ENCODE results near the gene MKRN1. TPM values are rescaled to one million over a fixed set of nuclear protein-coding genes. Genes with fewer than 3 reads are reported as not detected.
A peak's percentile ranks its signal among the peaks of the same experiment; 100 is the strongest.
"Not testable (repeated sequence)": the region's sequence is repeated elsewhere in the genome, so short reads cannot be mapped to it uniquely, and the experiment has no call there.

MKRN1 gene
- total RNA-seq, 1 experiment from 2014 or later, result 52.5 TPM

DNA sequence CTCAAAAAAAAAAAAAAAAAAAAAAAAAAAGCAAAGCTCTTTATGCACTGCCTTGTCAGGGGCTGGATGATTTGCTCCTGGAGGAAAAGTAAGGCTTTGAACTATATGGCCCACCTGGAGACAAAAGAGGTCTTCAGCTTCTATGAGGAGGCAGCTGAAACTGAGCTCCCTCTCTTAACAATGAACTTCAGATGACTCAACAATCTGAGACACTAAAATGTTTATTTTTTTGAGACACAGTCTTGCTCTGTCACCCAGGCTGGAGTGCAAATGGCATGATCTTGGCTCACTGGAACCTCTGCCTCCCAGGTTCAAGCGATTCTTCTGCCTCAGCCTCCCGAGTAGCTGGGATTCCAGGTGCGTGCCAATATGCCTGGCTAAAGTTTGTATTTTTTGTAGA lies 38.7 kb downstream of the MKRN1 start:
- DNase-seq (ENCODE audit: low spot score), result no peak

- DNase-seq (ENCODE audit: low spot score), result no peak
Observed at GRCh38 chr7:140439359-140439758, 39.9 kb downstream of the MKRN1 start.

- no peak for DNase-seq (ENCODE audit: low spot score)
Observed at GRCh38 chr7:140435252-140435895, 43.9 kb downstream of the MKRN1 start.

GRCh38 chr7:140433396-140433795 lies 45.9 kb downstream of the MKRN1 start:
- DNase-seq (ENCODE audit: low spot score), result no peak

DNA sequence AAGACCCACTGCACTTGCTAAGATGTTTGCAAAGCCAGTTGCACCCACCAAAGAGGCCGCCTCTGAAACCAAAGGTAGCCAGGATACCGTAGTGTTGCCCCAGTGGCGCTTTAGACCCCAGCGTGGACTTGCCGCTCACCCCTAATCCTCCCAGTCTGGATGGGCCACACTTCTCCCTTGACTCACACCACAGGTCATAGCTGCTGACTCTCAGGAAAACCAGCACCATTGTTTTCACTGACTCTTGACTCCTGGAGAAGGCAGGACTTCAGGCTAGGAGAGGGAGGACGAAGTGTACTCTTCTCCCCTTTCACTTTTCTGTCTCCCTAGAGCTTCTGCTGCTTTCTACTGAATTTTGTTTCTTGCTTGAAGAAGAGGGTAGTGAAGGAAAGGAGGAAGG lies 53.2 kb downstream of the MKRN1 start:
- DNase-seq (ENCODE audit: low spot score), result no peak

GRCh38 chr7:140425718-140426117 lies 53.6 kb downstream of the MKRN1 start:
- DNase-seq (ENCODE audit: low spot score), result no peak

DNA sequence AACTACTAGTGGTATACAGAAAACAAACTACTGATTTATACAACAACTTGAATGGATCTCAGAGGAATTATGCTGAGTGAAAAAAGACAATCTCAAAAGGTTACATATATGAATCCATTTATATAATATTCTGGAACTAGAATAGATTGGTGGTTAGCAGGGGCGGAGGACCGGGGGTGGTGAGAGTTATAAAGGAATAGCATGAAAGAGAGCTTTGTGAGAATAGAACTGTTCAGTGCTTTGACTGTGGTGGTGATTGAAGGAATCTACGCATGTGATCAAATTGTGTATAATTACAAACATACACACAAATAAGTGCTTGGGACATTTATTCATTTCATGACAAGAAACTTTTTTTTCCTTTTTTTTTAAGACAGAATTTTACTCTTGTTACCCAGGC lies 55.8 kb downstream of the MKRN1 start:
- no peak for DNase-seq (ENCODE audit: low spot score)

GRCh38 chr7:140421521-140421920 lies 57.8 kb downstream of the MKRN1 start:
- no peak for DNase-seq (ENCODE audit: low spot score)

- no peak for DNase-seq (ENCODE audit: low spot score)
Observed at GRCh38 chr7:140418653-140419052, 60.7 kb downstream of the MKRN1 start.

DNA sequence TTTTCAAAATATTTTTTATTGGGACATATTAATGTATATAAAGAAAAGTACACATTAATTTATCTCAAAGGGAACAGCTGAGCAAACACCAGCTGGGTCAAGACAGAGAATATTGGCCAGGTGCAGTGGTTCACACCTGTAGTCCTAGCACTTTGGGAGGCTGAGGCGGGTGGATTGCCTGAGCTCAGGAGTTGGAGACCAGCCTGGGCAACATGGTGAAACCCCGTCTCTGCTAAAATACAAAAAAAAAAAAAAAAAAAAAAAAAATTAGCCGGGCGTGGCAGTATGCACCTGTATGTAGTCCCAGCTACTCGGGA lies 61.2 kb downstream of the MKRN1 start:
- DNase-seq (ENCODE audit: low spot score), result not testable (repeated sequence)

DNA sequence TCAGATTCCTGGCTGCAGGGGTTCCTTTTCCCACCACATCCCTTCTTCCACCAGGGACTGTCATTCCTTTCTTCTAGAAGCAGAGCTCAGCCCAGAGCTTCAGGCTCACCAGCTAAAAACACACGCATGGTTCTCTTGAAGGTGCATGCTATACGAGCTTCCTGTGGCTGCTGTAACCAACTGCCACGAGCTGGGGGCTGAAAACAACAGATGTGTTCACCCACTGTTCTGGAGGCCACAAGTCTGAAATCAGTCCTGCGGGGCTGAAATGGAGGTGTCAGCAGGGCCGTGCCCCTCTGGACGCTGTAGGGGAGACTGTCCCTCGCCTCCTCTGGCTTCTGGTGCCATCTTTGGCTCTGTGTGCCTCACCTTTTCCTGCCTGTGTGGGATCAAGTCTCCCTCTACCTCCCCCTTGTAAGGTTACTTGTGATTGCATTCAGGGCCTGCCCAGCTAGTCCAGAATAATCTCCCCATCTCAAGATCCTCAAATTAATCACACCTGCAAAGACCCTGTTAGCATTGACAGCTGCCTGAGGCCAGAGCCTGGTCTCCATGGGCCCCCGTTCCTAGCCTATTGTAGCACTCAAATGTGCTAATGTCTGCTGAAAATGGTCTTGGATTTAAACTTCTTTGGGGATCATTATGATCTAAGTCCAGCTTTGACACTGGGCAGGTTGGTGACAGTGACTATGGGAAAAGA lies 61.7 kb downstream of the MKRN1 start:
- no peak for DNase-seq (ENCODE audit: low spot score)

DNA sequence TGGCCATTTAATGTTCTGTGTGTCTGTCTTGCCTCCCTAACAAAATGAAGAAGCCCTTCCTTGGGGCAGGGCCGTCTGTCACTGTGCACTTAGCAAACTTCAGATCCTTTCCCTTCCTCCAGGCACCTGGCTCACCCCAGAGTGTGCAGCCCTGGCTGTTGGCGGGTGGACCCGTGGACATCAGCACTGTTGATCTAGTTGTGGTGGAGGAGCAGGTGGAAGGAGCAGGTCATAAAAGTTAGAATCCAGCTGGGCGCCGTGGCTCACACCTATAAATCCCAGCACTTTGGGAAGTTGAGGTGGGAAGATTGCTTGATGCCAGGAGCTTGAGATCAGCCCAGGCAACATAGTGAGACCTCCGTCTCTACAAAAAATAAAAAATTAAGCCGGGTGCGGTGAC lies 62.7 kb downstream of the MKRN1 start:
- no peak for DNase-seq (ENCODE audit: low spot score)

DNA sequence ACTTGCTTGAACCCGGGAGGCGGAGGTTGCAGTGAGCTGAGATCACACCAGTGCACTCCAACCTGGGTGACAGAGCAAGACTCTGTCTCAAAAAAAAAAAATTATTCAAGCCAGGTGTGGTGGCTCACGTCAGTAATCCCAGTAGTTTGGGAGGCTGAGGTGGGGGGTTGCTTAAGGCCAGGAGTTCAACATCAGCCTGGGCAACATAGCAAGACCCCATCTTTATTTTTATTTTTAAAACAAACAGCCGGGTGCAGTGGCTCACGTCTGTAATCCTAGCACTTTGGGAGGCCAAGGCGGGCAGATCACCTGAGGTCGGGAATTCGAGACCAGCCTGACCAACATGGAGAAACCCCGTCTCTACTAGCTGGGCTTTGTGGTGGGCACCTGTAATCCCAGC lies 63.5 kb downstream of the MKRN1 start:
- not testable (repeated sequence) for DNase-seq (ENCODE audit: low spot score)

DNA sequence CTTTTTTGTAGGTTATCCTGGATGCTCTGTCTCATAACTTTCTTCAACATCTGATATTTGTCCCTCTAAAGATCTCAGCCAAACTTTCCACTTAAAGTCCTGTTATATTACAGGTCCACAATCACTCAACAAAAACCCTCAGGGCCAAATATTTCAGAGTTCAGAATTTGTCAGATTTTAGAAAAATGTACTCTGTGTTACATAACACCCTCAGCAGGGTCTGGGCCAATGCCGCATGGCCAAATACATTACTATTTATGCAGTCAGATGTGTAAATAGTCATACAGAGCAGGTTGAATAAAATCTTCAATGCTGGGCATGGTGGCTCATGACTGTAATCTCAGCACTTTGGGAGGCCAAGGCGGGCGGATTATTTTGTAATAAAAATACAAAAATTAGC lies 63.9 kb downstream of the MKRN1 start:
- DNase-seq (ENCODE audit: low spot score), result no peak

DNA sequence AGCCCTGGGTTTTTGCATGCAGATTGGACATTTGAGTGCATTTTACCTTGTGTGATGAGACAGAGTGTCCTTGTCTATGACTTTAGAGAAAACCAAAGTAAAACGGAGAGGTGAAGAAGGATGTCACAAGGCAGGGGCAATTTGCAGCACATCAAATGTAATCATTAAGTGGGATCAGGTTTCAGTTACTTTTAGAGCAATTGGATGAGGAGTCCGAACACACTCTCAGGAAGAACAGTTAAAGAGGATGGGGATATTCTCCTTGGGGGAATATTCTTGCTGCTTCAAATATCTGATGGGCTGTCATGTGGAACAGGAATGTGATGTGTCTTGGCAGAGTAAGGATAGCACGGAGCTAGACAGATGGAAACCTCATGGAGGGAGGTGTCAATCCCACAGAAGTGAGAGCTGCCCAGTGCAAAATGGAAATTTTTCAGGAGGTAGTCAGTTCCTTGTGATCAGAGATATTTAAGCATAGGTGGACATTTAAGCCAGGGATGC lies 74.7 kb downstream of the MKRN1 start:
- DNase-seq (ENCODE audit: low spot score), result peak; percentile 4

DNA sequence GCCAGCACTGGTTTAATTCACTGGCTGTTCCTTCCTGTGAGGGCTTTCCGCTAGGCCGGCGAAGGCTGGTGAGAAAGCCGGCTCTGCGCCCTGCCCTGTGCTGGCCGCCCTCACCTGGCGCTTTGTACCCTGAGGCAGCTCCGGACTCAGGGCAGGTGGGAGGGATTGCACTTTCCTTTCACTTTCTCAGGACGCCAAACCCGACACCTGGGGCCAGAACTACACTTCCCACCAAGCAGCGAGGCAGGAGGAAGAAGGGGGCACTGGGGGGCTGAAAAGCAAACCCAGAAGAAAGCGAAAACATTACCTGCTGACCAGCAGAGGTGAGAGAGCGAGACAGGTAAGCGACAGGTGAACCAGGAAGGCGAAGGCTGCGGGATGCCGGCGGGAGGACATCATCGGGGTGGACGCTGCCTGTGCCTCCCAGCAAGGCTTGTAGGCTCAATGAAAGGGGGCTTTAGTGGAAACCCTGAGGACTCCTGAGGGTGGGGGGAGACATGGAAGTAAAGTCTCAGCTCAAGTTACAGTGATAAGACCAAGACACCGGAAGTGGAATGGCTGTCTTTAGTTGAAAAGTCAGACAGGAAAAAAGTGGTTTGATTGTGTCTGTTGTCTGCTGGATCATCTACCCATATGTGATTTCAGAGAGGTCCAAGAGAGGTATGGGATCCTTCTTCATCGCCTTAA lies 75.3 kb downstream of the MKRN1 start, which contains the start of gene RAB19:
RAB19 (plus strand) TSS at position 181 of the 687 bp plus-strand sequence. CDS start 3,589 bp downstream, outside the sequence.
- DNase-seq (ENCODE audit: low spot score), result peak; percentile 69

Other genes with a start within 250 kb of the MKRN1 start
- 22.0 and 30.4 TPM in 2 replicates for gene SLC37A3, start 81.0 kb downstream of the MKRN1 start, total RNA-seq (2014; rRNA removed; shearing (Covaris generic))
- gene RAB19, start 75.4 kb downstream of the MKRN1 start, total RNA-seq (2014; rRNA removed; shearing (Covaris generic)), result 2.0 and 5.3 TPM in 2 replicates
- gene DENND2A, start 161.3 kb upstream of the MKRN1 start, total RNA-seq (2014; rRNA removed; shearing (Covaris generic)), result not detected in 2 replicates
- 37.3 and 43.5 TPM in 2 replicates for gene ADCK2, start 193.4 kb upstream of the MKRN1 start, total RNA-seq (2014; rRNA removed; shearing (Covaris generic))
- 328 and 378 TPM in 2 replicates for gene NDUFB2, start 217.2 kb upstream of the MKRN1 start, total RNA-seq (2014; rRNA removed; shearing (Covaris generic))

Measured in HT-29 (cell line).